GM12878 (cell line): Measurements from ENCODE around the gene TCP1.

ENCODE experiments used
- BCLAF1 ChIP-seq: fragments of 450-650 bp; IDR thresholded peaks from 2 replicates; pipeline ENCODE4 v1.6.1; 2017; ENCODE audit warnings: antibody characterized with exemption, mild to moderate bottlenecking, moderate library complexity
- BHLHE40 ChIP-seq, 2 experiments: fragments of 450-650 bp in 1 of 2; IDR thresholded peaks; 2 replicates each; pipeline ENCODE4 v1.6.1; 2011 to 2017; ENCODE audit warnings: low read depth in 2 of 2, borderline replicate concordance in 1 of 2, improper control_type of control experiment in 1 of 2, low read length in 1 of 2, mild to moderate bottlenecking in 1 of 2
- CHD1 ChIP-seq: IDR thresholded peaks from 2 replicates; pipeline ENCODE4 v1.6.1; 2012; ENCODE audit warnings: low read depth, low read length, improper control_type of control experiment
- CTCF ChIP-seq, 3 experiments: IDR thresholded peaks in 2 of 3; conservative IDR thresholded peaks in 1 of 3; 2 replicates each; pipeline ENCODE4 v1.5.1; 2011; ENCODE audit warnings: low read depth in 3 of 3, low read length in 3 of 3, mild to moderate bottlenecking in 3 of 3, control low read depth in 2 of 3, moderate library complexity in 2 of 3, inconsistent platforms in 1 of 3, mixed read lengths in 1 of 3; ENCODE audit not compliant: control insufficient read depth in 2 of 3, insufficient read depth in 1 of 3; ENCODE audit errors: extremely low read depth in 1 of 3
- ELK1 ChIP-seq: IDR thresholded peaks from 2 replicates; pipeline ENCODE4 v1.6.1; 2012; ENCODE audit warnings: low read depth, low read length, improper control_type of control experiment
- EZH2 ChIP-seq: IDR thresholded peaks from 2 replicates; pipeline ENCODE4 v1.6.1; 2012; ENCODE audit warnings: low read depth, mild to moderate bottlenecking, control low read depth, inconsistent platforms, low read length, borderline replicate concordance; ENCODE audit not compliant: control insufficient read depth
- GABPA ChIP-seq: IDR thresholded peaks from 2 replicates; pipeline ENCODE4 v1.6.1; 2014; ENCODE audit warnings: antibody characterized with exemption, low read depth, mild to moderate bottlenecking, inconsistent platforms
- POLR2AphosphoS5 ChIP-seq: IDR thresholded peaks from 2 replicates; pipeline ENCODE4 v1.6.1; 2011; ENCODE audit warnings: mild to moderate bottlenecking, low read length, inconsistent platforms
- SPI1 ChIP-seq: IDR thresholded peaks from 2 replicates; pipeline ENCODE4 v1.6.1; 2011; ENCODE audit warnings: low read depth, mild to moderate bottlenecking, low read length, moderate library complexity, borderline replicate concordance; ENCODE audit not compliant: insufficient read depth
- USF1 ChIP-seq: IDR thresholded peaks from 2 replicates; pipeline ENCODE4 v1.6.1; 2011; ENCODE audit warnings: borderline replicate concordance, low read depth, mild to moderate bottlenecking, moderate library complexity, mixed read lengths, low read length; ENCODE audit not compliant: insufficient read depth; ENCODE audit errors: extremely low read length
- YBX1 ChIP-seq: fragments of 450-650 bp; IDR thresholded peaks from 2 replicates; pipeline ENCODE4 v1.6.1; 2016; ENCODE audit warnings: antibody characterized with exemption
- YY1 ChIP-seq: IDR thresholded peaks from 2 replicates; pipeline ENCODE4 v1.6.1; 2011; ENCODE audit warnings: low read depth, mild to moderate bottlenecking, low read length

- TF ChIP-seq EZH2 (no peak), ELK1 (no peak), CTCF (IDR thresholded peaks at IDR 0.05 in 2 of 3, conservative IDR thresholded peaks at IDR 0.05 in 1 of 3; ENCODE audit: control insufficient read depth in 2 of 3, extremely low read depth in 1 of 3, insufficient read depth in 1 of 3, low read depth in 3 of 3, low read length in 3 of 3) (no peak), CHD1 (no peak), YBX1 (no peak), BHLHE40 (IDR thresholded peaks at IDR 0.05; ENCODE audit: borderline replicate concordance in 1 of 2, low read depth in 2 of 2, low read length in 1 of 2) (no peak), SPI1 (no peak), BCLAF1 (no peak), YY1 (no peak), USF1 (no peak), POLR2AphosphoS5 (no peak), GABPA (no peak)
Observed at GRCh38 chr6:159819098-159819497, 29.7 kb upstream of the TCP1 start.
